ENCODE data around the gene CEP95.
"Not testable (repeated sequence)": the region's sequence is repeated elsewhere in the genome, so short reads cannot be mapped to it uniquely, and the experiment has no call there.

The CEP95 gene, protein sequence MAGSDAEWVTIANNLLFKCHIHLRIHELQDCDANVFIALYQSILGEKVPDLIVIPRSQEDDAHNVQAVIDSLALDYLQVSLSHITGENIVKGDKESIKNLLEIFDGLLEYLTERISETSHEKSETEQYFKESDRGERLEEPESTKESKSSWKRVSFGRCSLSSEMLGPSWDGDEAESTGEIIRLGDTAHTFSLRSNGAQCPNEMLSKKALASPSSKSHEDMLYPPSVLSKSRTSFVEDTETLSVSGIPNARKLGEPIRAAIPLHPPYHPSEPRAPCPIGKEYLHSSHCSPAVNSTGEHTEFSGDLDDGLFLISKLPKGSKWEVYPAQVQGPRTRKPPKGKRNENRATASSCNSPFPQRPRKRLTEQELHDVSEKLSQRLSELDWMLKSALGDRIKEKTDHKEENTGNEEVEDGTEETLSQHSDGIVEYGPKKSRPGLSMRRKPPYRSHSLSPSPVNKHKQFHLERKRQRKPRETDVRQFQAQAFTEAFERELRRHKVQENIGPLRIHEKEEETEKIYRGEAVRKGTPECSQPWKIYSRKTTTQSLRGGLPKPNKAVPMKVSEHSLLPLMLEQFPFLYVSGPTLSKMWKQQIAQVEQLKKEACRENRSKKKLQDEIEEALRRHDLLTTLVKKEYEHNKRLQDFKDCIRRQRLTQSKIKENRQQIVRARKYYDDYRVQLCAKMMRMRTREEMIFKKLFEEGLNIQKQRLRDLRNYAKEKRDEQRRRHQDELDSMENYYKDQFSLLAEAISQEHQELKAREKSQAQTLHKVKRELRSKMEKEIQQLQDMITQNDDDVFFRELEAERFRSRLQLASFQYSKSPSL

GRCh38 chr17:64506576-64507412 is at the start of gene CEP95:
CEP95 (plus strand) TSS chr17:64506977; CDS start chr17:64507098, 121 bp downstream.
- Histone ChIP-seq H3K27me3 (no peaks in the 10 kb centered on the region), H3K4me1 (peaks cover 39 to 48% (median 42%) of the 10 kb centered on the region in 10 experiments), H3K9ac (peak within 1 kb of the TSS; percentile 96 to 100 (median 100)), H3K4me2 (peak within 1 kb of the TSS; percentile 75 to 97 (median 88)), H3K27ac (peak within 1 kb of the TSS; percentile 95 to 100 (median 100)), H3K4me3 (peak within 1 kb of the TSS; percentile 87 to 98 (median 92)), H4K20me1 (peaks cover 54 to 85% (median 72%) of the 10 kb centered on the region in 11 experiments), H3K36me3 (peaks cover 63 to 75% (median 65%) of the 10 kb centered on the region in 11 experiments), H3K9me3 (replicated peaks in 1 of 11) (no peaks in the 10 kb centered on the region)
- TF ChIP-seq Cebpa-rat (IDR thresholded peaks at IDR 0.05), result no peak

DNA sequence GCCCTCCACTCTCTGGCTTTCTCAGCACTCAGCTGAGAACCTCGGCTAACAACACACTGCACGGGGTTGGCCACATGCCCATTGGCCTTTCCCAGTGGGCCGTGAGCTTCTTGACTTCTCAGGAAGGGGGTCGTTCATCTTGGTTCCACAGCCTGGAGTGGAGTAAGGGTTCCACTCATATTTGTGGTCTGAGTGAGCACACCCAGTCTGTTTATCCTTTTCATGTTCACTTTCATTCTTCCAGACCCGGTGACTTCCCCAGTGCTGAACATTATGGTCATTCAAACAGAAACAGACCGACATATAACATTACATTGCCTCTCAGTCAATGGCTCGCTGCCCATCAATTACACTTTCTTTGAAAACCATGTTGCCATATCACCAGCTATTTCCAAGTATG is 49.6 kb upstream of the CEP95 start:
- TF ChIP-seq Cebpa-rat (IDR thresholded peaks at IDR 0.05), result no peak
- Histone ChIP-seq H3K9ac (peak overlapping the region; percentile 30 to 72 (median 63); a peak in 19 of 22 replicates), H3K4me3 (peak overlapping the region in 9 of 10 experiments; percentile 19 to 60 (median 38); a peak in 16 of 20 replicates), H3K27ac (peak overlapping the region; percentile 24 to 97 (median 88); a peak in 21 of 22 replicates), H3K27me3 (no peaks in the 10 kb centered on the region), H3K4me1 (peaks cover 67 to 88% (median 70%) of the 10 kb centered on the region in 10 experiments), H3K4me2 (peak overlapping the region; percentile 60 to 97 (median 87)), H4K20me1 (peaks cover 0 to 53% (median 5%) of the 10 kb centered on the region in 11 experiments; a peak in 9 of 22 replicates), H3K36me3 (peaks cover 62 to 99% (median 97%) of the 10 kb centered on the region in 11 experiments), H3K9me3 (replicated peaks in 1 of 11) (peaks cover 0 to 41% (median 18%) of the 10 kb centered on the region in 11 experiments; a peak in 16 of 22 replicates)

GRCh38 chr17:64458756-64459155 is 48.0 kb upstream of the CEP95 start:
- Histone ChIP-seq H4K20me1 (peaks cover 0 to 69% (median 5%) of the 10 kb centered on the region in 11 experiments; a peak in 9 of 22 replicates), H3K9me3 (replicated peaks in 1 of 11) (peaks cover 0 to 31% (median 18%) of the 10 kb centered on the region in 11 experiments; a peak in 16 of 22 replicates), H3K4me2 (peak overlapping the region; percentile 4 to 97 (median 87); a peak in 20 of 22 replicates), H3K36me3 (peaks cover 53 to 99% (median 97%) of the 10 kb centered on the region in 11 experiments), H3K27me3 (no peaks in the 10 kb centered on the region), H3K4me1 (peaks cover 52 to 72% (median 54%) of the 10 kb centered on the region in 10 experiments), H3K27ac (peak overlapping the region in 10 of 11 experiments; percentile 84 to 97 (median 90); a peak in 14 of 22 replicates), H3K4me3 (no peak overlapping the region), H3K9ac (peak overlapping the region in 5 of 11 experiments; percentile 4 to 45 (median 29); a peak in 5 of 22 replicates)
- no peak for TF ChIP-seq Cebpa-rat (IDR thresholded peaks at IDR 0.05)

DNA sequence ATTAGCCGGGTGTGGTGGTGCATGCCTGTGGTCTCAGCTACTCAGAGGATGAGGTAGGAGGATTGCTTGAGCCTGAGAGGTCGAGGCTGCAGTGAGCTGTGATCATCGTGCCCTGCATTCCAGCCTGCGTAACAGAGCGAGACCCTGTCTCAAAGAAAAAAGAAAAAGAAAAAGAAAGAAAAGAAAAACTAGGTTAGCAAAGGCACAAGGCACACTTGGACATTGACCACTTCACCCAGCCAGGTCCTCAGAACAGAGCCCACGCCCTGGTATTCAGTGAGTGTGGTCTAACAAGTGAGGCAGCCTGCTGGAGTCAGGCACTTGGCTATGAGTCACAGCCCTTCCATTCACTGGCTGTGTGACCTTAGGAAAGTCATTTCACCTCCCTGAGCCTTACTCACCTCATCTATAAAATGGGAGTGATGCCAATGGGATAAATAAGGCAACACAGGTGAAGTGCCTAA is 47.5 kb upstream of the CEP95 start:
- H3K36me3 ChIP-seq, result peaks cover 49 to 99% (median 97%) of the 10 kb centered on the region in 11 experiments
- peaks cover 0 to 73% (median 5%) of the 10 kb centered on the region in 11 experiments; a peak in 9 of 22 replicates for H4K20me1 ChIP-seq
- H3K9me3 ChIP-seq (replicated peaks in 1 of 11), result peaks cover 0 to 31% (median 18%) of the 10 kb centered on the region in 11 experiments; a peak in 16 of 22 replicates
- TF ChIP-seq Cebpa-rat (IDR thresholded peaks at IDR 0.05), result no peak
- H3K27me3 ChIP-seq, result no peaks in the 10 kb centered on the region
- H3K4me2 ChIP-seq, result peak overlapping the region in 7 of 11 experiments; percentile 64 to 97 (median 90); a peak in 6 of 22 replicates
- H3K4me3 ChIP-seq, result no peak overlapping the region
- H3K4me1 ChIP-seq, result peaks cover 46 to 66% (median 50%) of the 10 kb centered on the region in 10 experiments
- H3K9ac ChIP-seq, result peak overlapping the region in 2 of 11 experiments; percentile 29 to 45; a peak in 3 of 22 replicates
- H3K27ac ChIP-seq, result peak overlapping the region in 7 of 11 experiments; percentile 36 to 97 (median 88); a peak in 7 of 22 replicates

DNA sequence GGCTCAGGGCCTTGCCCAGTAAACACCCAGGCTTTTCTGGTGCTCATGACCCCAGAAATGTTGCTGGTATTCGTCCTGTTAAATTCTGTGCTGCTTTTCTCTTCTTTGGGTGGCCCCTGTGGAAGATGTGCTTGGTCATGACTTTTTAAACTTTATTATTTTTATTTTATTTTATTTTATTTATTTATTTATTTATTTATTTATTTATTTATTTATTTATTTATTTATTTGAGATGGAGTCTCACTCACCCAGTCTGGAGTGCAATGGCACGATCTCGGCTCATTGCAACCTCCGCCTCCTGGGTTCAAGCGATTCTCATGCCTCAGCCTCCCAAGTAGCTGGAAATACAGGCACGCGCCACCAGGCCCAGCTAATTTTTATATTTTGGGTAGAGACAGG is 47.0 kb upstream of the CEP95 start:
- H3K36me3 ChIP-seq, result peaks cover 44 to 99% (median 97%) of the 10 kb centered on the region in 11 experiments
- peak overlapping the region in 1 of 11 experiments; percentile 87; a peak in 1 of 22 replicates for H3K4me2 ChIP-seq
- 0 out of 22 replicates have a peak overlapping the region, but pooled peaks of 2 of the 11 experiments have one; percentile 36 to 95 for H3K27ac ChIP-seq

GRCh38 chr17:64460955-64461354 is 45.8 kb upstream of the CEP95 start:
- Histone ChIP-seq H3K27ac (peak overlapping the region in 1 of 11 experiments; percentile 12; a peak in 1 of 22 replicates), H3K9ac (0 out of 22 replicates have a peak overlapping the region, but pooled peaks of 1 of the 11 experiments have one; percentile 25), H4K20me1 (peaks cover 0 to 82% (median 5%) of the 10 kb centered on the region in 11 experiments; a peak in 9 of 22 replicates), H3K27me3 (no peaks in the 10 kb centered on the region), H3K36me3 (peaks cover 50 to 99% (median 97%) of the 10 kb centered on the region in 11 experiments), H3K9me3 (replicated peaks in 1 of 11) (peaks cover 0 to 27% (median 14%) of the 10 kb centered on the region in 11 experiments; a peak in 16 of 22 replicates), H3K4me1 (peaks cover 30 to 61% (median 35%) of the 10 kb centered on the region in 10 experiments), H3K4me2 (no peak overlapping the region), H3K4me3 (no peak overlapping the region)
- TF ChIP-seq Cebpa-rat (IDR thresholded peaks at IDR 0.05), result no peak

More for the DNA sequence above, 47.0 kb upstream of the CEP95 start:
- Histone ChIP-seq H4K20me1 (peaks cover 0 to 74% (median 5%) of the 10 kb centered on the region in 11 experiments; a peak in 9 of 22 replicates), H3K4me1 (peaks cover 41 to 61% (median 45%) of the 10 kb centered on the region in 10 experiments), H3K9ac (peak overlapping the region in 1 of 11 experiments; percentile 29; a peak in 1 of 22 replicates), H3K9me3 (replicated peaks in 1 of 11) (peaks cover 0 to 31% (median 18%) of the 10 kb centered on the region in 11 experiments; a peak in 16 of 22 replicates)
- H3K4me3 ChIP-seq, H3K27me3 ChIP-seq: not testable (repeated sequence)

DNA sequence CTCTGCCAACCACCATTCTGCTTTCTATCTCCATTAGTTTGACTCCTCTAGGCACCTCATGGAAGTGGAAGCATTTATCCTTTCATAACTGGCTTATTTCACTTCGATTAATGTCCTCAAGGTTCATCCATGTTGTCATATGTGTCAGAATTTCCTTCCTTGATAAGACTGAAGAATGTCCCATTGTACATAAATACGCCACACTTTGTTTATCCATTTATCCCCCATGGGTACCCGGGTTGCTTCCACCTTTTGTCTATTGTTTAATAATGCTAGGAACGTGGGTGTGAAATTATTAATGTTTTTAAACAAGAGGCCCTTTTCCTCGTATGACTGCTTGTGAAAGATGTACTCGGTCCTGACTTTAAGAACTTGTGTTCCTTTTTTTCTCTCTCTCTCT is 45.0 kb upstream of the CEP95 start:
- Histone ChIP-seq H3K4me2 (no peak overlapping the region), H3K27ac (peak overlapping the region in 1 of 11 experiments; percentile 26; a peak in 1 of 22 replicates), H3K27me3 (no peaks in the 10 kb centered on the region), H3K4me3 (no peak overlapping the region), H3K4me1 (peaks cover 27 to 59% (median 34%) of the 10 kb centered on the region in 10 experiments), H3K9me3 (replicated peaks in 1 of 11) (peaks cover 0 to 18% (median 7%) of the 10 kb centered on the region in 11 experiments; a peak in 15 of 22 replicates), H3K9ac (peak overlapping the region in 1 of 11 experiments; percentile 16; a peak in 2 of 22 replicates), H4K20me1 (peaks cover 0 to 91% (median 6%) of the 10 kb centered on the region in 11 experiments; a peak in 9 of 22 replicates), H3K36me3 (peaks cover 53 to 100% (median 100%) of the 10 kb centered on the region in 11 experiments)
- no peak for TF ChIP-seq Cebpa-rat (IDR thresholded peaks at IDR 0.05)
